Measurements from ENCODE around the gene MDH2. TPM values are rescaled to one million over a fixed set of nuclear protein-coding genes. Genes with fewer than 3 reads are reported as not detected.

The MDH2 gene
- total and polyA plus RNA-seq, 12 donors, result 66.1 to 686 (median 441) TPM

DNA sequence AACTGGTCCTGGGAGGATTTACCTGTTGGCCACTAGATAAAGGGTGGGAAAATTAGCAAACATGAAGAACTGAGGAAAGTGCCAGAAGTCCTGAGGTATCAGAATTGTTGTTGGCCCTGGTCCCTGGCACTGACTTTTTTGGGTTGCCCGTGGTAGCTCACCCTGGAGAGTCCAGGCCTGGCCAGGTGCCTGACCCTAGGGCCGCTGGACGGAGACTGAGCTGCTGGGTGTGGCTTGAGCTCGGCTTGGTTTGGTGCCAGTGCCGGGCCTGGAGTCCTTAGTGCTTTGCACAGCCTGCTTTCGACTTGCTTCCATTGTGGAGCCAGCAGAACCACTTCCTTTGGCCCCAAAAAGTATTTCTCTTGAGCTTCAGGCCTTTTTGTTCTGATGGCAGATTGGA lies 12.9 kb downstream of the MDH2 start:
- H3K27ac ChIP-seq, result peak overlapping the region in 6 of 10 donors; percentile 31 to 76 (median 50)
- peak; percentile 56 to 79 (median 66) for ATAC-seq
- DNase-seq, result peak; percentile 55 to 81
- intact Hi-C loops (cut with DNase I), result loop anchor here in 1 of 10 donors (10.0 kb wide), 1 partner anchor 224 kb away; no protein-coding TSS in a partner anchor
- H3K9me3 ChIP-seq, result no peaks in the 10 kb centered on the region
- TF ChIP-seq, protein P1, sequence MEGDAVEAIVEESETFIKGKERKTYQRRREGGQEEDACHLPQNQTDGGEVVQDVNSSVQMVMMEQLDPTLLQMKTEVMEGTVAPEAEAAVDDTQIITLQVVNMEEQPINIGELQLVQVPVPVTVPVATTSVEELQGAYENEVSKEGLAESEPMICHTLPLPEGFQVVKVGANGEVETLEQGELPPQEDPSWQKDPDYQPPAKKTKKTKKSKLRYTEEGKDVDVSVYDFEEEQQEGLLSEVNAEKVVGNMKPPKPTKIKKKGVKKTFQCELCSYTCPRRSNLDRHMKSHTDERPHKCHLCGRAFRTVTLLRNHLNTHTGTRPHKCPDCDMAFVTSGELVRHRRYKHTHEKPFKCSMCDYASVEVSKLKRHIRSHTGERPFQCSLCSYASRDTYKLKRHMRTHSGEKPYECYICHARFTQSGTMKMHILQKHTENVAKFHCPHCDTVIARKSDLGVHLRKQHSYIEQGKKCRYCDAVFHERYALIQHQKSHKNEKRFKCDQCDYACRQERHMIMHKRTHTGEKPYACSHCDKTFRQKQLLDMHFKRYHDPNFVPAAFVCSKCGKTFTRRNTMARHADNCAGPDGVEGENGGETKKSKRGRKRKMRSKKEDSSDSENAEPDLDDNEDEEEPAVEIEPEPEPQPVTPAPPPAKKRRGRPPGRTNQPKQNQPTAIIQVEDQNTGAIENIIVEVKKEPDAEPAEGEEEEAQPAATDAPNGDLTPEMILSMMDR (IDR thresholded peaks at IDR 0.05), result no peak
- H3K4me3 ChIP-seq, result no peak overlapping the region
- H3K27me3 ChIP-seq, result no peaks in the 10 kb centered on the region
- 35 to 41% methylated on average over 6 of the region's 6 CpGs for WGBS, 2 donors
- H3K36me3 ChIP-seq, result peaks cover 4 to 100% (median 66%) of the 10 kb centered on the region in 9 donors
- H3K4me1 ChIP-seq, result peaks cover 0 to 48% (median 23%) of the 10 kb centered on the region in 9 donors

DNA sequence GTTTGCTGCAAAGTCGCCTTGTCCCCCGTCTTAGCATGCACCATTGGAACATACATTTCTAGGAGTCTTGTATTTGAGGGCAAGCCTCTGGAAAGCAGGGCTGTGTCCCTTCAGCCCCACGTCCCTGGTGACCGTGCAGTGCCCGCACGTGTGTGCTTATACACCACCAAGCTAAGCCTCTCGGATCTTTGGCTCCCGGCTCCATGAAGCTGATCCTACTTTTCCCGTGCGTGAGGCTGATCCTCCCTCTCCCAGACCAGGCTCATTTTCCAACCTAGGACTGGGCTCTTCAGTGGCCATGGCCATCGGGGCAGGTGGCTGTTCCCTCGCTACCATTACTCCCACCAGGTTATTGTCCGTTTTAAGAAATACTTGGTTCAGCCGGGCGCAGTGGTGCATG lies 14.3 kb downstream of the MDH2 start:
- Histone ChIP-seq H3K9me3 (no peaks in the 10 kb centered on the region), H3K4me3 (no peak overlapping the region), H3K36me3 (peaks cover 4 to 100% (median 70%) of the 10 kb centered on the region in 9 donors), H3K27ac (peak overlapping the region in 1 of 10 donors; percentile 76), H3K27me3 (no peaks in the 10 kb centered on the region), H3K4me1 (peaks cover 0 to 51% (median 24%) of the 10 kb centered on the region in 9 donors)
- TF ChIP-seq, protein P1 (IDR thresholded peaks at IDR 0.05), result no peak
- WGBS, 2 donors, result 95 to 96% methylated on average over 15 of the region's 15 CpGs
- intact Hi-C loops (cut with DNase I), result loop anchor here in 1 of 10 donors (10.0 kb wide), 1 partner anchor 223 kb away; no protein-coding TSS in a partner anchor
- ATAC-seq (no peak), DNase-seq (no peak)

DNA sequence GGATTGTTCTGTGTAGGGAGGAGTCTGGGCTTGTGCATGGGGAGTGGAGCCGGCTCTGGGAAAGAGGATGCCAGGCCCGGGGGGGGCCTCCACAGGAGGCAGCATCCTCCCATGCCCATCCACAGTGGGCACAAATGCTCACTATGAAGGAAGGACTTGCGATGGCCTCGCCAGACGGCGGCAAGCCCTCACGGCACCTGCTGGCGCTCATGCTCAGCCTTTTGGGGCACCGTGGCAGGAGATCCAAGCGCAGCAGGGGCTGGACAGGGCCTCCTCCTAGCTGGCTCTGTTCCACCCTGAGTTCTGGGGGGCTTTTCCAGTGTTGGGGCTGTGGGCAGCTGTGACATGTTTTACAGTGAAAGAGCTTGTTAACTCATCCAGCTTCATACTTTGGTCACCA lies 15.2 kb downstream of the MDH2 start:
- WGBS, 2 donors, result 93 to 97% methylated on average over 10 of the region's 10 CpGs

DNA sequence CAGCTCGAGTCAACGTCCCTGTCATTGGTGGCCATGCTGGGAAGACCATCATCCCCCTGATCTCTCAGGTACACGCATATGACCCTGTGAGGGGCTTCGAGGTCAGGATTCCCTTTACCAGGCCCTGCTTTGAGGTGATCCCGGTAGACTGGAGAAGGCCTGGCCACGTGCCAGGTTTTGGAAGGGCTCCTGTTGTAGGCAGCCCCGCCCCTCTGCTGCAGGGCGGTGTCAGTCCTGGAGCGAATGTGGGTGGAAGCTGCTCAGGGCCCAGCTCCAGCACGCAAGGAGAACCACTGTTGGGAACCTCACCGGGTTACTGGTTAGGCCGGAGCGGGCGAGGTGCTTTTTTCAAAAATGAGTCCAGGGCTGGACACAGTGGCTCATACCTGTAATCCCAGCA lies 15.6 kb downstream of the MDH2 start:
- Histone ChIP-seq H3K36me3 (peaks cover 4 to 94% (median 64%) of the 10 kb centered on the region in 9 donors), H3K9me3 (no peaks in the 10 kb centered on the region), H3K4me3 (no peak overlapping the region), H3K27me3 (no peaks in the 10 kb centered on the region), H3K27ac (peak overlapping the region in 2 of 10 donors; percentile 30 to 53), H3K4me1 (peaks cover 0 to 41% (median 22%) of the 10 kb centered on the region in 9 donors)
- intact Hi-C loops (cut with DNase I), result loop anchor here in 1 of 10 donors (10.0 kb wide), 1 partner anchor 221 kb away; no protein-coding TSS in a partner anchor
- peak; percentile 46 to 77 for DNase-seq
- peak in 7 of 8 donors; percentile 38 to 58 (median 43) for ATAC-seq
- TF ChIP-seq, protein P1 (IDR thresholded peaks at IDR 0.05), result no peak
- 47 to 65% methylated on average over 14 of the region's 14 CpGs for WGBS, 2 donors

More for the DNA sequence above, 15.2 kb downstream of the MDH2 start:
- ATAC-seq (no peak), DNase-seq (no peak)
- Histone ChIP-seq H3K9me3 (no peaks in the 10 kb centered on the region), H3K4me3 (no peak overlapping the region), H3K27ac (peak overlapping the region in 2 of 10 donors; percentile 30 to 53), H3K27me3 (no peaks in the 10 kb centered on the region), H3K36me3 (peaks cover 4 to 98% (median 68%) of the 10 kb centered on the region in 9 donors), H3K4me1 (peaks cover 0 to 43% (median 22%) of the 10 kb centered on the region in 9 donors)
- intact Hi-C loops (cut with DNase I), result loop anchor here in 1 of 10 donors (10.0 kb wide), 1 partner anchor 222 kb away; no protein-coding TSS in a partner anchor
- TF ChIP-seq, protein P1 (IDR thresholded peaks at IDR 0.05), result no peak

Data from heart right ventricle (tissue), 16 donors.